Panc1 (cell line): Measurements from ENCODE around the gene CCDC15. TPM values are rescaled to one million over a fixed set of nuclear protein-coding genes. Genes with fewer than 3 reads are reported as not detected.

Experiments
- ATAC-seq: fragments of 200-7000 bp; cut with Tn5 transposase; 2 replicates; pipeline ENCODE4 v1.9.1; 2020; ENCODE audit warnings: mild to moderate bottlenecking, moderate library complexity
- BruUV-seq: library from RNA; stranded (reverse); fragments of 400-500 nt; replicated peaks from 2 replicates; lab custom pipeline; 2021; lab: Mats Ljungman, UMichigan
- CTCF ChIA-PET: fragments of 300-600 bp; sonication (Branson Sonifier 250); formaldehyde crosslinking; loops from one replicate; lab custom pipeline; 2022; ENCODE audit warnings: antibody characterized with exemption; lab: Charles Lee
- POLR2A ChIA-PET: fragments of 300-600 bp; sonication (Branson Sonifier 250); formaldehyde crosslinking; loops from one replicate; lab custom pipeline; 2022; ENCODE audit warnings: antibody characterized with exemption; lab: Charles Lee
- DNase-seq: peaks from one replicate; pipeline ENCODE4 v3.0.0-alpha.2; 2010; ENCODE audit warnings: low read depth, low spot score
- H3K27ac ChIP-seq: 2 replicates; pipeline ENCODE4 v1.5.1; 2011; ENCODE audit warnings: mild to moderate bottlenecking, low read length, inconsistent platforms
- H3K27me3 ChIP-seq: fragments of 200-500 bp; sonication (Bioruptor generic); 2 replicates; pipeline ENCODE4 v1.6.0; 2014; ENCODE audit warnings: low read length, inconsistent platforms; ENCODE audit not compliant: control insufficient read depth, insufficient read depth
- H3K36me3 ChIP-seq: fragments of 200-500 bp; sonication (Bioruptor generic); 2 replicates; pipeline ENCODE4 v1.5.1; 2014; ENCODE audit warnings: inconsistent platforms, mild to moderate bottlenecking, low read length, moderate library complexity; ENCODE audit not compliant: control insufficient read depth, insufficient read depth
- H3K4me1 ChIP-seq: 2 replicates; pipeline ENCODE4 v1.5.1; 2011; ENCODE audit warnings: inconsistent platforms, mild to moderate bottlenecking, low read length, moderate library complexity; ENCODE audit not compliant: control insufficient read depth, insufficient read depth
- H3K4me3 ChIP-seq, 2 experiments: 2 replicates each; pipeline ENCODE4 v1.5.1; 2011 to 2012; ENCODE audit warnings: low read depth in 2 of 2, low read length in 2 of 2, mild to moderate bottlenecking in 2 of 2, inconsistent platforms in 1 of 2, moderate library complexity in 1 of 2
- H3K9me3 ChIP-seq: fragments of 200-500 bp; sonication (Bioruptor generic); 2 replicates; pipeline ENCODE4 v1.5.1; 2014; ENCODE audit warnings: low read depth, mild to moderate bottlenecking, inconsistent platforms, low read length, moderate library complexity; ENCODE audit not compliant: control insufficient read depth, insufficient read depth
- POLR2AphosphoS5 ChIP-seq: IDR thresholded peaks from 2 replicates; pipeline ENCODE4 v1.6.1; 2012; ENCODE audit warnings: mild to moderate bottlenecking, low read depth, low read length, moderate library complexity
- SIN3A ChIP-seq: IDR thresholded peaks from 2 replicates; pipeline ENCODE4 v1.6.1; 2012; ENCODE audit warnings: low read depth, mild to moderate bottlenecking, low read length, moderate library complexity, borderline replicate concordance; ENCODE audit not compliant: insufficient read depth
- TCF7L2 ChIP-seq: IDR thresholded peaks from 2 replicates; pipeline ENCODE4 v1.6.1; 2011; ENCODE audit warnings: mild to moderate bottlenecking, low read depth, low read length, inconsistent platforms
- in situ Hi-C: cut with HindIII; loops from 2 replicates; pipeline ENCODE4 v1.10.0; 2016; ENCODE audit warnings: low sequenced_read_pairs, low pct_unique_long_range_greater_than_20kb
- intact Hi-C: fragments of 100-400 bp; cut with micrococcal nuclease; formaldehyde crosslinking; loops from one replicate; pipeline ENCODE4 v1.10.0; 2022; ENCODE audit not compliant: unreplicated experiment
- total RNA-seq: library from RNA; stranded (reverse); gene quantifications from one replicate; pipeline ENCODE4 v1.2.1, GENCODE V29; 2021; ENCODE audit not compliant: unreplicated experiment
- TF ChIP-seq, protein P1 (sequence below): fragments of 450-650 bp; IDR thresholded peaks from 2 replicates; pipeline ENCODE4 v1.5.1; 2017; ENCODE audit warnings: mild to moderate bottlenecking
- TF ChIP-seq, protein P2 (sequence below), 2 experiments: IDR thresholded peaks; 2 replicates each; pipeline ENCODE4 v1.6.1; 2011 to 2012; ENCODE audit warnings: low read depth in 2 of 2, control low read depth in 1 of 2, low read length in 1 of 2, mild to moderate bottlenecking in 1 of 2, moderate library complexity in 1 of 2; ENCODE audit not compliant: insufficient read depth in 1 of 2

The CCDC15 gene
- total RNA-seq, 1 experiment from 2014 or later: 2.8 TPM

DNA sequence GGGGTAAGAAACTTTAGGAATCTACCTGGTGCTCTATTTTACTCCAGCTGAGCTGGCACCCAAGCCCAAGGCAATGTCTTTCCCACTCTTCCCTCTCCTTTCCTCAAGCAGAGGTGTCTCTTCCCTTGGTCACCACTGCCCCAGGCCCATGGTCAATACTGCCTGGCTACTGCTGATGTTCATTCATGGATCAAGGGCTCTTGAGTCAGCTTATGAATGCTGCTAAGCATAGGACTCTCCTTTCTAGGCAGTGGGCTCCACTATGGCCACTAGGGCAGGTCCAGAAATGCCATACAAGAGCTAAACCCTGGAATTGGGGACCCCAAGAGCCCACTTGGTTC, 37.7 kb upstream of the CCDC15 start:
- Histone ChIP-seq H3K27ac (no peak overlapping the region), H3K4me1 (no peaks in the 10 kb centered on the region), H3K4me3 (no peak overlapping the region), H3K27me3 (no peaks in the 10 kb centered on the region; the same call in 1 of the 2 replicates), H3K9me3 (no peaks in the 10 kb centered on the region), H3K36me3 (no peaks in the 10 kb centered on the region)
- ChIA-PET POLR2A (no interaction called here), CTCF (no interaction called here)
- BruUV-seq: no TSS peak
- TF ChIP-seq, protein P1, sequence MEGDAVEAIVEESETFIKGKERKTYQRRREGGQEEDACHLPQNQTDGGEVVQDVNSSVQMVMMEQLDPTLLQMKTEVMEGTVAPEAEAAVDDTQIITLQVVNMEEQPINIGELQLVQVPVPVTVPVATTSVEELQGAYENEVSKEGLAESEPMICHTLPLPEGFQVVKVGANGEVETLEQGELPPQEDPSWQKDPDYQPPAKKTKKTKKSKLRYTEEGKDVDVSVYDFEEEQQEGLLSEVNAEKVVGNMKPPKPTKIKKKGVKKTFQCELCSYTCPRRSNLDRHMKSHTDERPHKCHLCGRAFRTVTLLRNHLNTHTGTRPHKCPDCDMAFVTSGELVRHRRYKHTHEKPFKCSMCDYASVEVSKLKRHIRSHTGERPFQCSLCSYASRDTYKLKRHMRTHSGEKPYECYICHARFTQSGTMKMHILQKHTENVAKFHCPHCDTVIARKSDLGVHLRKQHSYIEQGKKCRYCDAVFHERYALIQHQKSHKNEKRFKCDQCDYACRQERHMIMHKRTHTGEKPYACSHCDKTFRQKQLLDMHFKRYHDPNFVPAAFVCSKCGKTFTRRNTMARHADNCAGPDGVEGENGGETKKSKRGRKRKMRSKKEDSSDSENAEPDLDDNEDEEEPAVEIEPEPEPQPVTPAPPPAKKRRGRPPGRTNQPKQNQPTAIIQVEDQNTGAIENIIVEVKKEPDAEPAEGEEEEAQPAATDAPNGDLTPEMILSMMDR: no peak
- TF ChIP-seq, protein P2, sequence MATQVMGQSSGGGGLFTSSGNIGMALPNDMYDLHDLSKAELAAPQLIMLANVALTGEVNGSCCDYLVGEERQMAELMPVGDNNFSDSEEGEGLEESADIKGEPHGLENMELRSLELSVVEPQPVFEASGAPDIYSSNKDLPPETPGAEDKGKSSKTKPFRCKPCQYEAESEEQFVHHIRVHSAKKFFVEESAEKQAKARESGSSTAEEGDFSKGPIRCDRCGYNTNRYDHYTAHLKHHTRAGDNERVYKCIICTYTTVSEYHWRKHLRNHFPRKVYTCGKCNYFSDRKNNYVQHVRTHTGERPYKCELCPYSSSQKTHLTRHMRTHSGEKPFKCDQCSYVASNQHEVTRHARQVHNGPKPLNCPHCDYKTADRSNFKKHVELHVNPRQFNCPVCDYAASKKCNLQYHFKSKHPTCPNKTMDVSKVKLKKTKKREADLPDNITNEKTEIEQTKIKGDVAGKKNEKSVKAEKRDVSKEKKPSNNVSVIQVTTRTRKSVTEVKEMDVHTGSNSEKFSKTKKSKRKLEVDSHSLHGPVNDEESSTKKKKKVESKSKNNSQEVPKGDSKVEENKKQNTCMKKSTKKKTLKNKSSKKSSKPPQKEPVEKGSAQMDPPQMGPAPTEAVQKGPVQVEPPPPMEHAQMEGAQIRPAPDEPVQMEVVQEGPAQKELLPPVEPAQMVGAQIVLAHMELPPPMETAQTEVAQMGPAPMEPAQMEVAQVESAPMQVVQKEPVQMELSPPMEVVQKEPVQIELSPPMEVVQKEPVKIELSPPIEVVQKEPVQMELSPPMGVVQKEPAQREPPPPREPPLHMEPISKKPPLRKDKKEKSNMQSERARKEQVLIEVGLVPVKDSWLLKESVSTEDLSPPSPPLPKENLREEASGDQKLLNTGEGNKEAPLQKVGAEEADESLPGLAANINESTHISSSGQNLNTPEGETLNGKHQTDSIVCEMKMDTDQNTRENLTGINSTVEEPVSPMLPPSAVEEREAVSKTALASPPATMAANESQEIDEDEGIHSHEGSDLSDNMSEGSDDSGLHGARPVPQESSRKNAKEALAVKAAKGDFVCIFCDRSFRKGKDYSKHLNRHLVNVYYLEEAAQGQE (IDR thresholded peaks at IDR 0.05; ENCODE audit: insufficient read depth in 1 of 2, low read depth in 2 of 2, low read length in 1 of 2): no peak
- TF ChIP-seq SIN3A (no peak), TCF7L2 (no peak), POLR2AphosphoS5 (no peak)
- DNase-seq (no peak), ATAC-seq (no peak)
- in situ Hi-C loops (no loop called here), intact Hi-C loops (loop anchor here (10.0 kb wide), 1 partner anchor 118 kb away; no protein-coding TSS in a partner anchor)

DNA sequence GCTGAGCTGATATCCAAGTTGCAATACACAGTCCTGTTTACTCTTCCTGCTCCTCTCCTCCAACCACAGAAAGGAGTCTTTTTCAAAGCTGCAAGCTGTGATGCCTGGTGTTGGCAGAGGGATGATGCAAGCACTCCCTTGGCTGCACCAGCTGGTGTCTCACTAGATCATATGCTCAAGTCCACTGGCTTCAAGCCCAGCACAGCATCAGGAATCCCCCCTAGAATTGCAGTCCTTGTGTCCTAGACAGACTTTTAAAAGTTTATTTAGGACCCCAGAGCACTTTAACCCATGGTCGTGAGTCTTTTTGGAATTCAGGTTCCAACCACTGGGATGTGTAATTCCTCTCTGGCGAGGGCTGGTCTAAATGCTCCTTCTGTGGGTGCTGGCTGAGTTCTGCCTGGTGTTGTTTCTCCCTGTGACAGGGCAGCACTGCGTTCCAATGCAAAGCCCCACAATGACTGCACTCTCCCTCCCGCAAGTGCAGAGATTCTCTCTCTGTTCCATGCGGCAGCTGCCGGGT, 36.8 kb upstream of the CCDC15 start:
- ATAC-seq (no peak), DNase-seq (no peak)
- Histone ChIP-seq H3K27me3 (no peaks in the 10 kb centered on the region; the same call in 1 of the 2 replicates), H3K9me3 (no peaks in the 10 kb centered on the region), H3K4me3 (no peak overlapping the region), H3K4me1 (no peaks in the 10 kb centered on the region), H3K36me3 (no peaks in the 10 kb centered on the region), H3K27ac (no peak overlapping the region)
- TF ChIP-seq TCF7L2: no peak
- TF ChIP-seq, protein P2 (IDR thresholded peaks at IDR 0.05; ENCODE audit: insufficient read depth in 1 of 2, low read depth in 2 of 2, low read length in 1 of 2): no peak
- no peak for TF ChIP-seq POLR2AphosphoS5
- TF ChIP-seq, protein P1: no peak
- no peak for TF ChIP-seq SIN3A
- in situ Hi-C loops: no loop called here
- CTCF ChIA-PET: no interaction called here
- BruUV-seq: no TSS peak
- intact Hi-C loops: loop anchor here (10.0 kb wide), 1 partner anchor 118 kb away; no protein-coding TSS in a partner anchor
- POLR2A ChIA-PET: no interaction called here
